DOHH2 (cell line): ENCODE data around the gene AEN.

ENCODE experiments used
- H3F3A ChIP-seq: fragments of 200-600 bp; sonication (generic), shearing (Covaris generic); 2 replicates; pipeline ENCODE4 v1.6.0; 2016; ENCODE audit warnings: antibody characterized with exemption, mild to moderate bottlenecking; ENCODE audit not compliant: control insufficient read depth, insufficient read depth
- H3K27ac ChIP-seq: fragments of 200-600 bp; sonication (generic); 2 replicates; pipeline ENCODE4 v1.5.1; 2014; ENCODE audit warnings: low read depth, mild to moderate bottlenecking, low read length, moderate library complexity
- H3K27me3 ChIP-seq: fragments of 200-600 bp; sonication (generic); 2 replicates; pipeline ENCODE4 v1.6.1; 2014; ENCODE audit warnings: mild to moderate bottlenecking, low read length, mixed read lengths; ENCODE audit not compliant: control insufficient read depth
- H3K36me3 ChIP-seq: fragments of 200-600 bp; sonication (generic); 2 replicates; pipeline ENCODE4 v1.6.1; 2014; ENCODE audit warnings: mild to moderate bottlenecking, low read length, moderate library complexity, mixed read lengths; ENCODE audit not compliant: control insufficient read depth
- H3K4me1 ChIP-seq: fragments of 200-600 bp; sonication (generic); 2 replicates; pipeline ENCODE4 v1.6.1; 2014; ENCODE audit warnings: mild to moderate bottlenecking, low read length, mixed read lengths; ENCODE audit not compliant: control insufficient read depth
- H3K4me2 ChIP-seq: fragments of 200-600 bp; sonication (generic); 2 replicates; pipeline ENCODE4 v1.6.0; 2014; ENCODE audit warnings: mild to moderate bottlenecking, low read length, moderate library complexity
- H3K4me3 ChIP-seq: fragments of 200-600 bp; sonication (generic); 2 replicates; pipeline ENCODE4 v1.5.1; 2014; ENCODE audit warnings: mild to moderate bottlenecking, low read length, mixed read lengths
- H3K79me2 ChIP-seq: fragments of 200-600 bp; sonication (generic); 2 replicates; pipeline ENCODE4 v1.6.1; 2014; ENCODE audit warnings: mild to moderate bottlenecking, low read length, mixed read lengths; ENCODE audit not compliant: control insufficient read depth
- H3K9me2 ChIP-seq: fragments of 200-600 bp; sonication (generic); replicated peaks from 2 replicates; pipeline ENCODE4 v1.6.1; 2014; ENCODE audit warnings: mild to moderate bottlenecking, low read length, mixed read lengths; ENCODE audit not compliant: control insufficient read depth
- H3K9me3 ChIP-seq: fragments of 200-600 bp; sonication (generic); 2 replicates; pipeline ENCODE4 v1.6.1; 2014; ENCODE audit warnings: antibody characterized with exemption, low read length, mixed read lengths; ENCODE audit not compliant: control insufficient read depth, insufficient read depth
- H4K20me1 ChIP-seq: fragments of 200-600 bp; sonication (generic); 2 replicates; pipeline ENCODE4 v1.6.0; 2014; ENCODE audit warnings: low read depth, mild to moderate bottlenecking, antibody characterized with exemption, low read length, moderate library complexity; ENCODE audit not compliant: control insufficient read depth, insufficient read depth
- CTCF ChIP-seq: fragments of 200-600 bp; sonication (generic); IDR thresholded peaks from one replicate; pipeline ENCODE4 v1.5.1; 2014; ENCODE audit warnings: antibody characterized with exemption, mild to moderate bottlenecking, low read depth, low read length; ENCODE audit not compliant: poor library complexity, severe bottlenecking
- EZH2phosphoT487 ChIP-seq: fragments of 200-600 bp; sonication (generic); IDR thresholded peaks from 2 replicates; pipeline ENCODE4 v1.6.1; 2017; ENCODE audit warnings: borderline replicate concordance, mild to moderate bottlenecking, antibody characterized with exemption, low read length, moderate library complexity, mixed read lengths

Gene AEN

GRCh38 chr15:88617031-88617722, 4.0 kb upstream of the AEN start:
- peaks cover 10% of the 10 kb centered on the region for H3K36me3 ChIP-seq
- 0 out of 2 replicates have a peak, but pooled peaks cover 5% of the 10 kb centered on the region for H3F3A ChIP-seq
- no peak overlapping the region for H3K4me2 ChIP-seq
- H3K27ac ChIP-seq = no peak overlapping the region
- no peaks in the 10 kb centered on the region for H3K27me3 ChIP-seq
- peaks cover 15% of the 10 kb centered on the region for H3K79me2 ChIP-seq
- H3K4me1 ChIP-seq = peaks cover 13% of the 10 kb centered on the region
- TF ChIP-seq EZH2phosphoT487 (no peak), CTCF (no peak)
- H3K4me3 ChIP-seq = no peak overlapping the region
- no peaks in the 10 kb centered on the region for H3K9me2 ChIP-seq
- H3K9me3 ChIP-seq = no peaks in the 10 kb centered on the region
- no peaks in the 10 kb centered on the region for H4K20me1 ChIP-seq

- no peaks in the 10 kb centered on the region for H3K27me3 ChIP-seq
- peaks cover 21% of the 10 kb centered on the region for H3K79me2 ChIP-seq
- TF ChIP-seq CTCF (no peak), EZH2phosphoT487 (no peak)
- peaks cover 16% of the 10 kb centered on the region for H3K36me3 ChIP-seq
- no peaks in the 10 kb centered on the region for H3K9me3 ChIP-seq
- no peak overlapping the region for H3K4me2 ChIP-seq
- no peak overlapping the region for H3K4me3 ChIP-seq
- H3F3A ChIP-seq = 0 out of 2 replicates have a peak, but pooled peaks cover 5% of the 10 kb centered on the region
- H3K9me2 ChIP-seq = no peaks in the 10 kb centered on the region
- peaks cover under 1% of the 10 kb centered on the region for H4K20me1 ChIP-seq
- no peak overlapping the region for H3K27ac ChIP-seq
- peaks cover 14% of the 10 kb centered on the region for H3K4me1 ChIP-seq
Measured at GRCh38 chr15:88617790-88618189, 3.4 kb upstream of the AEN start.

- H3F3A ChIP-seq = 0 out of 2 replicates have a peak, but pooled peaks cover 5% of the 10 kb centered on the region
- peaks cover 25% of the 10 kb centered on the region for H3K36me3 ChIP-seq
- peaks cover 23% of the 10 kb centered on the region for H3K4me1 ChIP-seq
- H4K20me1 ChIP-seq = peaks cover 9% of the 10 kb centered on the region
- no peaks in the 10 kb centered on the region for H3K27me3 ChIP-seq
- H3K9me3 ChIP-seq = no peaks in the 10 kb centered on the region
- no peaks in the 10 kb centered on the region for H3K9me2 ChIP-seq
- no peak overlapping the region for H3K4me2 ChIP-seq
- peaks cover 30% of the 10 kb centered on the region for H3K79me2 ChIP-seq
- H3K4me3 ChIP-seq = no peak overlapping the region
- TF ChIP-seq CTCF (no peak), EZH2phosphoT487 (no peak)
- H3K27ac ChIP-seq = no peak overlapping the region
Measured at GRCh38 chr15:88618686-88619085, 2.5 kb upstream of the AEN start.
